Activated CD8-positive, alpha-beta T cell treated with anti-CD3 and anti-CD28 coated beads for 36 hours (primary cell): ENCODE results near the gene PPP2R3A. TPM values are rescaled to one million over a fixed set of nuclear protein-coding genes. Genes with fewer than 3 reads are reported as not detected.

Experiments
- ATAC-seq: fragments of 200-7000 bp; cut with Tn5 transposase; one replicate; pipeline ENCODE4 v1.10.0; 2021; ENCODE audit warnings: mild to moderate bottlenecking, moderate library complexity
- CTCF ChIA-PET: fragments of 350-600 bp; sonication (Branson Sonifier 250); formaldehyde crosslinking; loops from one replicate; lab custom pipeline; 2021; ENCODE audit warnings: antibody characterized with exemption; lab: Charles Lee
- POLR2A ChIA-PET: fragments of 350-600 bp; sonication (Branson Sonifier 250); formaldehyde crosslinking; loops from one replicate; lab custom pipeline; 2021; ENCODE audit warnings: antibody characterized with exemption; lab: Charles Lee
- DNase-seq: peaks from one replicate; pipeline ENCODE4 v3.0.0-alpha.2; 2020
- H3K27ac Mint-ChIP-seq: one replicate; pipeline ENCODE4 v1.8.0; 2021; ENCODE audit warnings: mild to moderate bottlenecking, mixed read lengths
- H3K27me3 Mint-ChIP-seq: one replicate; pipeline ENCODE4 v1.8.0; 2021; ENCODE audit warnings: mixed read lengths
- H3K36me3 Mint-ChIP-seq: one replicate; pipeline ENCODE4 v1.8.0; 2021; ENCODE audit warnings: low read depth, mixed read lengths
- H3K4me1 Mint-ChIP-seq: one replicate; pipeline ENCODE4 v1.8.0; 2021; ENCODE audit warnings: low read depth, mixed read lengths
- H3K4me3 Mint-ChIP-seq: one replicate; pipeline ENCODE4 v1.8.0; 2021; ENCODE audit warnings: mild to moderate bottlenecking, moderate library complexity, mixed read lengths
- H3K9me3 Mint-ChIP-seq: one replicate; pipeline ENCODE4 v1.8.0; 2021; ENCODE audit warnings: mixed read lengths
- intact Hi-C: fragments of 100-400 bp; cut with micrococcal nuclease; formaldehyde crosslinking; loops from one replicate; pipeline ENCODE4 v1.10.0; 2022
- total RNA-seq, 2 experiments: library from RNA; stranded (reverse); gene quantifications; one replicate each; pipeline ENCODE4 v1.2.3, GENCODE V29; 2021
- TF ChIP-seq, protein P1 (sequence below): fragments of 200-600 bp; IDR thresholded peaks from one replicate; pipeline ENCODE4 v1.8.0; 2022; ENCODE audit warnings: antibody characterized with exemption, mild to moderate bottlenecking

PPP2R3A gene
- total RNA-seq, 2 experiments from 2014 or later: 0.16 to 0.51 TPM

DNA sequence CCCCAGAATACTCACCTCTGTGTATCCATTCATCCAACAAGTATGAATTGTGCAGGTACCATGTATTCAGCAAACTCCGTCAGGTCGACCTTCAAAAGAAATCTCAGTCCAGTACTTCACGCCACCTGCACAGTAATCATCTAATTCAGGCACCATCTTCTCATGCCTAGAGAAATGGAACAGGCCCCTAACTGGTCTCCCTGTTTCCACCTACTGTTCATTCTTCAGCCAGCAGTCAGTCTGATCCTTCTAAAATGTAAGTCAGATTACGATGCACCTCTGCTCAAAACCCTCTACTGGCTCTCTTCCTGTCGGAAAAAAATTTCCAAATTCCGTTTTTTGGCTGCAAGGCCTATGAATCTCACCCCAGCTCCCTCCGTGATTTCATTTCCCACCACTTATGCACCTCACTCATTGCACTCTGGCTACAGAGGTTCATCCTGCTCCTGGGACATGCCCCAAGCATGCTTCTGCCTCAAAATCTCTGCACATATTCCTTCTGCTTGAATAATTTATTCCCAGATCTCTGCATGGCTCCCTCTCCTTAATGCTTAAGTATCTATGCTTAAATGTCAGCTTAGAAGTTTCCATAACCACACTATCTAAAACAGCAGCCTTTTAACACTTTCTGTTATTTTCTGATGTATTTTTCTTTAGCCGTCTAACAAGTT, 47.5 kb upstream of the PPP2R3A start:
- POLR2A ChIA-PET: no interaction called here
- no peaks in the 10 kb centered on the region for H3K36me3 Mint-ChIP-seq
- H3K27ac Mint-ChIP-seq: no peak overlapping the region
- no peaks in the 10 kb centered on the region for H3K4me1 Mint-ChIP-seq
- H3K9me3 Mint-ChIP-seq: no peaks in the 10 kb centered on the region
- no peak for DNase-seq
- ATAC-seq: no peak
- no peak overlapping the region for H3K4me3 Mint-ChIP-seq
- CTCF ChIA-PET: interaction anchor here (0.9 to 2.7 kb wide), 2 partner anchors 125 to 132 kb away, joined by 3 to 11 read pairs; no protein-coding TSS in a partner anchor
- TF ChIP-seq, protein P1, sequence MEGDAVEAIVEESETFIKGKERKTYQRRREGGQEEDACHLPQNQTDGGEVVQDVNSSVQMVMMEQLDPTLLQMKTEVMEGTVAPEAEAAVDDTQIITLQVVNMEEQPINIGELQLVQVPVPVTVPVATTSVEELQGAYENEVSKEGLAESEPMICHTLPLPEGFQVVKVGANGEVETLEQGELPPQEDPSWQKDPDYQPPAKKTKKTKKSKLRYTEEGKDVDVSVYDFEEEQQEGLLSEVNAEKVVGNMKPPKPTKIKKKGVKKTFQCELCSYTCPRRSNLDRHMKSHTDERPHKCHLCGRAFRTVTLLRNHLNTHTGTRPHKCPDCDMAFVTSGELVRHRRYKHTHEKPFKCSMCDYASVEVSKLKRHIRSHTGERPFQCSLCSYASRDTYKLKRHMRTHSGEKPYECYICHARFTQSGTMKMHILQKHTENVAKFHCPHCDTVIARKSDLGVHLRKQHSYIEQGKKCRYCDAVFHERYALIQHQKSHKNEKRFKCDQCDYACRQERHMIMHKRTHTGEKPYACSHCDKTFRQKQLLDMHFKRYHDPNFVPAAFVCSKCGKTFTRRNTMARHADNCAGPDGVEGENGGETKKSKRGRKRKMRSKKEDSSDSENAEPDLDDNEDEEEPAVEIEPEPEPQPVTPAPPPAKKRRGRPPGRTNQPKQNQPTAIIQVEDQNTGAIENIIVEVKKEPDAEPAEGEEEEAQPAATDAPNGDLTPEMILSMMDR: no peak
- peaks cover 2% of the 10 kb centered on the region for H3K27me3 Mint-ChIP-seq
- intact Hi-C loops: loop anchor here (5.0 kb wide), 1 partner anchor 124 kb away; no protein-coding TSS in a partner anchor

DNA sequence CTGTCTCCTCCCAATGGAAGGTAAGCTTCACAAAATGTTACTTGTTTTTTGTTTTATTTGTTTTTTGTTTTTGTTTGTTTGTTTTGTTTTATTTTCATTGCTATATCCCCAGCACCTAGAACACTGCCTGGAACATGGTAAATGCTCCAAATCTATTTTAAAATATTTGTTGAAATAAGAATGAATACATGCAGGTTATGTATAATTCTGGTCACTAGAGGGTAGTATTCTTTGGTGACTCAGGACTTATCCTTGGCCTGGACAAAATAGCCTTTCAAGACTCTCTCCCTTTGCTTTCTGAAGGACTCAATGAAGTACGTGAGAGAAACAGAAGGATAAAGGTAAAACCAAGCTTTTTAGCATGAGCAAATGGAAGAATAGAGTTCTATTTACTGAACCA, 46.9 kb upstream of the PPP2R3A start:
- POLR2A ChIA-PET: no interaction called here
- Mint-ChIP-seq H3K4me1 (no peaks in the 10 kb centered on the region), H3K27ac (no peak overlapping the region), H3K36me3 (no peaks in the 10 kb centered on the region), H3K4me3 (no peak overlapping the region), H3K27me3 (peaks cover 2% of the 10 kb centered on the region), H3K9me3 (no peaks in the 10 kb centered on the region)
- TF ChIP-seq, protein P1: no peak
- no peak for ATAC-seq
- CTCF ChIA-PET: interaction anchor here (0.9 to 2.7 kb wide), 2 partner anchors 124 to 131 kb away, joined by 3 to 11 read pairs; no protein-coding TSS in a partner anchor
- intact Hi-C loops: loop anchor here (5.0 kb wide), 1 partner anchor 124 kb away; no protein-coding TSS in a partner anchor
- no peak for DNase-seq

DNA sequence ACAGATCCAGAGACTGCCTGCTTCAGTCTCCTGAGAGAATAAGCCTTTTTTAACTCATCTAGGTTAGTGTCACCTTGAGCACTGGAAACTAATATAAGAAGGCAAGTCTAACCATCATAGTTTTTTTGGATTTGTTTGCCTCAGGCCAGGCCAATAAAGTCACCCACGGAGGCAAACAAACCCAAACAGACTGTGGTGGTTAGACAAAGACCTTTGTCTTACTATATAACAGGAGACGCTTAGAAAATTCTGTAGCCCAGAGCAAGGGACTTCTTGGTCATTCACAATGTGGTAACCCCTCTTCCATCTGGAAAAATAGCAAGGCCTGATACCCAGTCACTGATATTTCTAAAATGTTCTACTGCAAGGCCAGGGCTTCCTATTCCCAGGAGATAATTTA, 45.3 kb upstream of the PPP2R3A start:
- DNase-seq (no peak), ATAC-seq (no peak)
- TF ChIP-seq, protein P1: no peak
- intact Hi-C loops: no loop called here
- ChIA-PET CTCF (interaction anchor here (2.7 kb wide), 1 partner anchor 122 kb away, joined by 11 read pairs; no protein-coding TSS in a partner anchor), POLR2A (no interaction called here)
- Mint-ChIP-seq H3K27ac (no peak overlapping the region), H3K36me3 (no peaks in the 10 kb centered on the region), H3K27me3 (peaks cover 2% of the 10 kb centered on the region), H3K4me3 (no peak overlapping the region), H3K4me1 (no peaks in the 10 kb centered on the region), H3K9me3 (no peaks in the 10 kb centered on the region)

DNA sequence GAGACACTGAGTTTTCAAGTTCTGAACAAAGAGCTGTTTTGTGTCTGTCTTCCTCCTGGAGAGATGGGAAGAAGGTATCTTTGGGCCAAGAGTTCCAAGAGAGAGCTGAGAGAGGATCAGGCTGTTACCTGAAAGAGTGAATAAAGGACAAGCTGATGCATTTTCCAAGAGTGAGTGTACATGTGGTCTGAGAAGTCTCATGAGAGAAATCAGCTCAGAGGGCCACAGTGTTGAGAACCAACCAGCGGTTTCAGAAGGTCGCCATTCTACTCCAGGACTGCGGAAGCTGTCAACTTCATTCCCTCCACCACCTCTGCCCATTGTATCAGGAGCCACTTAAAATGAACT, 42.7 kb upstream of the PPP2R3A start:
- intact Hi-C loops: no loop called here
- ATAC-seq: no peak
- H3K27ac Mint-ChIP-seq: no peak overlapping the region
- H3K9me3 Mint-ChIP-seq: no peaks in the 10 kb centered on the region
- TF ChIP-seq, protein P1: no peak
- peaks cover 2% of the 10 kb centered on the region for H3K27me3 Mint-ChIP-seq
- POLR2A ChIA-PET: no interaction called here
- DNase-seq: no peak
- H3K4me3 Mint-ChIP-seq: no peak overlapping the region
- no peaks in the 10 kb centered on the region for H3K36me3 Mint-ChIP-seq
- CTCF ChIA-PET: interaction anchor here (0.7 to 1.3 kb wide), 3 partner anchors 30 to 121 kb away, joined by 3 read pairs; no protein-coding TSS in a partner anchor
- H3K4me1 Mint-ChIP-seq: no peaks in the 10 kb centered on the region

GRCh38 chr3:135924506-135924905, 41.0 kb upstream of the PPP2R3A start:
- TF ChIP-seq, protein P1: no peak
- POLR2A ChIA-PET: interaction anchor here (1.1 kb wide), 1 partner anchor 37 kb away, joined by 3 read pairs; no protein-coding TSS in a partner anchor
- no peaks in the 10 kb centered on the region for H3K9me3 Mint-ChIP-seq
- H3K27me3 Mint-ChIP-seq: peaks cover 4% of the 10 kb centered on the region
- no peak overlapping the region for H3K4me3 Mint-ChIP-seq
- no peak for DNase-seq
- H3K4me1 Mint-ChIP-seq: no peaks in the 10 kb centered on the region
- no peak overlapping the region for H3K27ac Mint-ChIP-seq
- ATAC-seq: no peak
- no peaks in the 10 kb centered on the region for H3K36me3 Mint-ChIP-seq
- intact Hi-C loops: no loop called here
- CTCF ChIA-PET: no interaction called here
